ENCODE measurements around the gene NELL2. TPM values are rescaled to one million over a fixed set of nuclear protein-coding genes. Genes with fewer than 3 reads are reported as not detected.

The NELL2 gene
- total RNA-seq, 1 experiment from 2014 or later = 1.1 TPM

DNA sequence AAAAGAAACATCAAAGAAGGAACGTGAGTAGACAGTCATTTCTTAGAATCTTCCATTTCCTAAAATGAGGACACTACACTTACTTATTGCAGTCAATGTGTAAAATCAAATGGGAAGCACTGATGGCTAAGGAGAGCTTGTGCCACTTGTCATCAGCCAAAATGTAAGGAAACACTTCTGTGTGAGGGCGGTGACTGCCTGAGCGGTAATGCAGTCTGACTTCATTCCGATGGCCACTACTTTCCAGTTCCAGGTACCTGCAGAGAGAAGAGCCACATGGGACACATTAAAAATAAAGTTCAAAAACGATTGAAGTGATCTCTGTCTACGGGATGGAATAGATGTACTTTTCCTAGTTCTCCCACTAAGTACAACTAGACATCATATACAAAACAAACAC lies 96.3 kb downstream of the NELL2 start:
- ChIA-PET RAD21 (ENCODE audit: low non-redundant PET in 1 of 2, low total read pairs in 2 of 2, uncharacterized antibody in 2 of 2, unreplicated experiment in 2 of 2) (no interaction called here), CTCF (no interaction called here), POLR2A (no interaction called here)
- Histone ChIP-seq H3K79me2 (ENCODE audit: insufficient read depth, low read length) (no peaks in the 10 kb centered on the region), H2AFZ (ENCODE audit: low read depth, low read length, poor library complexity, severe bottlenecking) (no peak overlapping the region), H3K9me2 (ENCODE audit: insufficient read depth) (no peaks in the 10 kb centered on the region), H3K27ac (ENCODE audit: low read depth, low read length) (no peak overlapping the region), H3K36me3 (ENCODE audit: control insufficient read depth in 1 of 2, insufficient read depth in 2 of 2, low read length in 2 of 2) (no peaks in the 10 kb centered on the region), H3K9me3 (ENCODE audit: control insufficient read depth in 1 of 2, insufficient read depth in 1 of 2, low read depth in 1 of 2, low read length in 2 of 2) (no peaks in the 10 kb centered on the region), H3K4me2 (ENCODE audit: low read length) (no peak overlapping the region), H3K9ac (ENCODE audit: low read length) (no peak overlapping the region), H3K27me3 (ENCODE audit: insufficient read depth, low read length) (no peaks in the 10 kb centered on the region), H3K4me1 (ENCODE audit: control insufficient read depth in 1 of 2, insufficient read depth in 2 of 2, low read length in 2 of 2) (no peaks in the 10 kb centered on the region), H4K20me1 (ENCODE audit: insufficient read depth) (no peaks in the 10 kb centered on the region; the same call in 1 of the 2 replicates), H3K4me3 (replicated peaks in 1 of 2; ENCODE audit: low read depth in 1 of 2, low read length in 2 of 2) (no peak overlapping the region)
- intact Hi-C loops (cut with micrococcal nuclease) = no loop called here
- no peak for ATAC-seq
- no peak for DNase-seq (ENCODE audit: low read depth, low spot score)
- no peak for TF ChIP-seq SRF (IDR thresholded peaks at IDR 0.05; ENCODE audit: low read depth)
- TF ChIP-seq, protein P1, sequence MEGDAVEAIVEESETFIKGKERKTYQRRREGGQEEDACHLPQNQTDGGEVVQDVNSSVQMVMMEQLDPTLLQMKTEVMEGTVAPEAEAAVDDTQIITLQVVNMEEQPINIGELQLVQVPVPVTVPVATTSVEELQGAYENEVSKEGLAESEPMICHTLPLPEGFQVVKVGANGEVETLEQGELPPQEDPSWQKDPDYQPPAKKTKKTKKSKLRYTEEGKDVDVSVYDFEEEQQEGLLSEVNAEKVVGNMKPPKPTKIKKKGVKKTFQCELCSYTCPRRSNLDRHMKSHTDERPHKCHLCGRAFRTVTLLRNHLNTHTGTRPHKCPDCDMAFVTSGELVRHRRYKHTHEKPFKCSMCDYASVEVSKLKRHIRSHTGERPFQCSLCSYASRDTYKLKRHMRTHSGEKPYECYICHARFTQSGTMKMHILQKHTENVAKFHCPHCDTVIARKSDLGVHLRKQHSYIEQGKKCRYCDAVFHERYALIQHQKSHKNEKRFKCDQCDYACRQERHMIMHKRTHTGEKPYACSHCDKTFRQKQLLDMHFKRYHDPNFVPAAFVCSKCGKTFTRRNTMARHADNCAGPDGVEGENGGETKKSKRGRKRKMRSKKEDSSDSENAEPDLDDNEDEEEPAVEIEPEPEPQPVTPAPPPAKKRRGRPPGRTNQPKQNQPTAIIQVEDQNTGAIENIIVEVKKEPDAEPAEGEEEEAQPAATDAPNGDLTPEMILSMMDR (IDR thresholded peaks at IDR 0.05 in 2 of 3, conservative IDR thresholded peaks at IDR 0.05 in 1 of 3; ENCODE audit: borderline replicate concordance in 1 of 3, insufficient read depth in 1 of 3, low read depth in 2 of 3, low read length in 2 of 3) = no peak
- no peak for TF ChIP-seq SIN3A (IDR thresholded peaks at IDR 0.05; ENCODE audit: low read depth)
- TF ChIP-seq, protein P2, sequence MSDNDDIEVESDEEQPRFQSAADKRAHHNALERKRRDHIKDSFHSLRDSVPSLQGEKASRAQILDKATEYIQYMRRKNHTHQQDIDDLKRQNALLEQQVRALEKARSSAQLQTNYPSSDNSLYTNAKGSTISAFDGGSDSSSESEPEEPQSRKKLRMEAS (IDR thresholded peaks at IDR 0.05) = no peak
- TF ChIP-seq, protein P3, sequence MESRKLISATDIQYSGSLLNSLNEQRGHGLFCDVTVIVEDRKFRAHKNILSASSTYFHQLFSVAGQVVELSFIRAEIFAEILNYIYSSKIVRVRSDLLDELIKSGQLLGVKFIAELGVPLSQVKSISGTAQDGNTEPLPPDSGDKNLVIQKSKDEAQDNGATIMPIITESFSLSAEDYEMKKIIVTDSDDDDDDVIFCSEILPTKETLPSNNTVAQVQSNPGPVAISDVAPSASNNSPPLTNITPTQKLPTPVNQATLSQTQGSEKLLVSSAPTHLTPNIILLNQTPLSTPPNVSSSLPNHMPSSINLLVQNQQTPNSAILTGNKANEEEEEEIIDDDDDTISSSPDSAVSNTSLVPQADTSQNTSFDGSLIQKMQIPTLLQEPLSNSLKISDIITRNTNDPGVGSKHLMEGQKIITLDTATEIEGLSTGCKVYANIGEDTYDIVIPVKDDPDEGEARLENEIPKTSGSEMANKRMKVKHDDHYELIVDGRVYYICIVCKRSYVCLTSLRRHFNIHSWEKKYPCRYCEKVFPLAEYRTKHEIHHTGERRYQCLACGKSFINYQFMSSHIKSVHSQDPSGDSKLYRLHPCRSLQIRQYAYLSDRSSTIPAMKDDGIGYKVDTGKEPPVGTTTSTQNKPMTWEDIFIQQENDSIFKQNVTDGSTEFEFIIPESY (IDR thresholded peaks at IDR 0.05; ENCODE audit: extremely low read depth, insufficient replicate concordance, low read length) = no peak
- no peak for TF ChIP-seq CEBPB (IDR thresholded peaks at IDR 0.05; ENCODE audit: low read depth)
- TF ChIP-seq CBX3 (IDR thresholded peaks at IDR 0.05; ENCODE audit: low read depth) = no peak
- TF ChIP-seq POLR2A (IDR thresholded peaks at IDR 0.05; ENCODE audit: borderline replicate concordance, extremely low read depth, insufficient read depth, insufficient read length) = no peak
- no peak for TF ChIP-seq YY1 (IDR thresholded peaks at IDR 0.05; ENCODE audit: extremely low read depth, insufficient replicate concordance, low read depth, low read length)
- no peak for TF ChIP-seq EZH2phosphoT487 (IDR thresholded peaks at IDR 0.05; ENCODE audit: borderline replicate concordance)
- no TSS peak for BruUV-seq (replicated peaks)

Measured in HCT116 (cell line).